Cardiac fibroblast (primary cell): ENCODE measurements around the gene AGAP4.
"Not testable (repeated sequence)": the region's sequence is repeated elsewhere in the genome, so short reads cannot be mapped to it uniquely, and the experiment has no call there.

ENCODE experiments used
- DNase-seq, 2 donors: peaks; one replicate each; pipeline versions ENCODE4 v3.0.0 to v3.0.0-alpha.2; 2010; ENCODE audit warnings: low read depth in 2 of 2
- H3K4me3 ChIP-seq, 2 donors: replicated peaks in 1 of 2; 1 replicate in 1 of 2; 2 replicates in 1 of 2; pipeline ENCODE4 v1.5.1; 2011; ENCODE audit warnings: low read depth in 2 of 2, low read length in 2 of 2, mild to moderate bottlenecking in 2 of 2, moderate library complexity in 1 of 2
- TF ChIP-seq, protein P1 (sequence below): IDR thresholded peaks from one replicate; pipeline ENCODE4 v1.5.1; 2011; ENCODE audit warnings: low read depth, mild to moderate bottlenecking, low read length, inconsistent platforms

The AGAP4 gene

DNA sequence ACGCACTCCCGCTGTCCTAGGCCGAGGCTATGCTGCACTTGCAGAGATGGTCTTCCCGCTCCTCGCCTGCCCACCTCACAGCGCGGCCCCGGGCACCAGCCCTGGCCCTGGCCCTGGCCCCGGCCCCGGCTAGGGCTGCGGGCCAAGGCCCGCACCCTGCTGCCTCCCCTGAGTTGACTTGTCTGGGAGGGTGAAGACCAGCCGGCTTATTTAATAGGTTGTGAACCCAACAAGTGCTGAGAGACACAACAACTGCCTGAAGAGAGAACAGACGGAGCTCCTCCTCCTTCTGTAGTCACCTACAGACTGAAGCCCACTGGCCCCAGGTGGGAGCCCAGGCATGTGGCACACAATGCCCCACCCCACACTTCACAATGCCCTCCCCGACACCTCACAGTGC, at the start of gene AGAP4:
Gene AGAP4, minus strand, starts transcription at position 101 of the 400 bp plus-strand sequence. CDS start 153 bp downstream, outside the sequence.
- not testable (repeated sequence) for H3K4me3 ChIP-seq, DNase-seq

DNA sequence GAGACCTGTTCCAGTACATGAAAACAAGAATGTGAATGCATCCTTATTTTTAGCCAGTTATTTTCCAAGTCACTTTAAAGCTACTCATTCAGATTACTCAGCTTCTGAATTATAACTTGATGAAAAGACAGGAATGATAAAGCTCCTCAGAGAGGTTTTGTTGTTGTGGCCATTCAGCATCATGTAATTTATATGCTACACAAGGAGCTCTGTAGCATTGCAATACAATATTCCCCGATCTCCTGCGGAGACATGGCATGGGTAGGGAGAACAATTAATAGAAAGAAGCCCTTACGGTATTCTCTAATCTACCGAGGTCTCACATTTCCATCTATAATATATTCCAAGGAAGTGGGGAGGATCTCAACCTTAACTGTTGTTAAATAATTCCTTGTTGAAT, 43.4 kb upstream of the AGAP4 start:
- not testable (repeated sequence) for DNase-seq, H3K4me3 ChIP-seq

DNA sequence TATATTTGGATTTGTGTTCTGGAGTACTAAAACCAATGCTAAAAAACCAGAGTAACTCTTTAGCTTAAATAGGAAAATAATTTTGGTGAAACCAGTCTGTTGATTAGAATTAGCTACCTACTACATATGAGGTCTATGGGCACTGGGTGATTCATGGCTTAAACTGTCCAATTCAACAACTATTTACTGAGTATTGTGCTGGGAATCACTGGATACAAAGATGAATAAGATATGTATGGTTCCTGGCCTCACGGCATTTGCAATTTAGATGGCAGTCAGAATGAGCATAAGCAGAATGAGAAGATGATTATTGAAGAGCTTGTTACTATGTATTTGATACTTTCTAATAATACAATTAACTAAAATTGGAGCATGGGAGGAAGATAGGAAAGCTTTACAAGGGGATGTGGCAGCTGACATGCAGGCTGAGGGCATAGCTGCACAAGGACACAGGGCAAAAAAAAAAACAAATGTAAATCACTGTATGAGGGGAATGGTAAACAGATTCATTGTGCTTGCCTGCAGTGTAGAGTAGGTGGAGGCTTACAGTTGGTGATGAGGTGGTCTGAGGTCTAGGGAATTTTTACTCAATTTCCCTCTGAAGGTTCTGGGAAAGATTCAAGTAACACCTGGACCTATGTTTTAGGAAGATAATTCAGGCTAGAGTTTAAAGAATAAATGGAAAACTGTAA, 42.4 kb upstream of the AGAP4 start:
- DNase-seq, H3K4me3 ChIP-seq: not testable (repeated sequence)

DNA sequence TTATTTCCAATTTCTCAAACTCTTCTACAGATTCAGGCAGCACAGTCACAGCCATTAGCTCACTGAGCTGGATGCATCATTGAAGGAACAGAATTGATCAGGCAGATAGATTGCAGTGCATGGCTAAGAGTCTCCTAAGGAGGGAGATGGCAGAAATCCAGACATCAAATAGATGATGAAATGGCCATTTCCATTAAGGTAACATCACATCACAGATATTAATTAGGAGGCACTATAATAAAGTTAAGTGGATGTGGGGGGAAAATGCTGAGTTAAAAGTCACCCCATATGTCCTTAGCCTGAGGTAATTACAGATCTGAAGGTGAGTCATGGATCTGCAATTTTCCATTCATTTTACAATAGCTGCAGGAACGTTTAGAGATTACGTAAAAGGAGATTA, 35.6 kb upstream of the AGAP4 start:
- DNase-seq: peak; percentile 0 to 11

DNA sequence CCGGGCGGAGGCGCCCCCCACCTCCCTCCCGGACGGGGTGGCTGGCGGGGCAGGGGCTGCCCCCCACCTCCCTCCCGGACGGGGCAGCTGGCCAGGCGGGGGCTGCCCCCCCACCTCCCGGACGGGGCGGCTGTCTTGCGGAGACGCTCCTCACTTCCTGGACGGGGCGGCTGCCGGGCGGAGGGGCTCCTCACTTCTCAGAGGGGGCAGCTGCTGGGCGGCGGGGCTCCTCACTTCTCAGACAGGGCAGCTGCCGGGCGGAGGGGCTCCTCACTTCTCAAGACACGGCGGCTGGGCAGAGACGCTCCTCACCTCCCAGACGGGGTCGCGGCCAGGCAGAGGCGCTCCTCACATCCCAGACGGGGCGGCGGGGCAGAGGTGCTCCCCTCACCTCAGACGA, 18.1 kb upstream of the AGAP4 start:
- DNase-seq, H3K4me3 ChIP-seq: not testable (repeated sequence)

More for the DNA sequence above, 35.6 kb upstream of the AGAP4 start:
- not testable (repeated sequence) for H3K4me3 ChIP-seq

DNA sequence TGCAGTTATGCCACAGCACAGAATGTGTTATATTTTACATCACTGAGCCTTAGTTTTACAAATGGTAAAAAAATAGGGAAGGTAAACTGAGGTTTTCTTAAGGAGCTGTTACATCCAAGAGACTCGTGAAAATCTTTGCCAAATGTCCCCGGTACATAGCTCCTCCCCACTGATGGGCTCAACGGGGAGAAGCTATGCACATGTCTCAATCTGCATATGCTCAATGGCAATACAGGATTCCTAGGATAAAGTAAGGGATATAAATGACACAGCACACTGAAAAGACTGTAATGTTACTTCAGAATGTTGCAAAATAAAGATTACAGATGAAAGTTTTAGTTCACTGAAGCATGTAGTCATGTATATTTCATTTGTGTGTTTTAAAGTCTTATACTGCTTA, 17.0 kb upstream of the AGAP4 start:
- not testable (repeated sequence) for H3K4me3 ChIP-seq

DNA sequence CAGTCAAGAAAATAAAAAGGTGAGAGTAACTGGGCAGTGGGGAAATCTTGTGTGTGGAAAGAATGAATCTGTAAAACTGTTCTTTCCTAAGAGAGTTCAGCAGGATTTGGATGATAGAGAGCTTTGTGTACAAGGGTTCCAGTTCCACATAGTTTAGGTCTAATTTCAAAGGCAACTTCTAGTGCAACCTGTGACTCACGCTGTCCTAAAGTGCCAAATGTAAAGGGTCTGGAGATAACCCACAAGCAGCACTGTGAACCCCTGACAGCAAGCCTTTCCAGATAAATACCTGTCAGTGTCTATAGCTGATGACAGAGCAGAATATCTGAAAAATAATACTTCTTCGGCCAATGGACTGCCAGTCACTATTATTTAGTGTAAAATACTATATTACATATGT, 16.3 kb upstream of the AGAP4 start:
- DNase-seq: peak in 1 of 2 donors; percentile 2
- not testable (repeated sequence) for H3K4me3 ChIP-seq

More for the DNA sequence above, 17.0 kb upstream of the AGAP4 start:
- DNase-seq: not testable (repeated sequence)

DNA sequence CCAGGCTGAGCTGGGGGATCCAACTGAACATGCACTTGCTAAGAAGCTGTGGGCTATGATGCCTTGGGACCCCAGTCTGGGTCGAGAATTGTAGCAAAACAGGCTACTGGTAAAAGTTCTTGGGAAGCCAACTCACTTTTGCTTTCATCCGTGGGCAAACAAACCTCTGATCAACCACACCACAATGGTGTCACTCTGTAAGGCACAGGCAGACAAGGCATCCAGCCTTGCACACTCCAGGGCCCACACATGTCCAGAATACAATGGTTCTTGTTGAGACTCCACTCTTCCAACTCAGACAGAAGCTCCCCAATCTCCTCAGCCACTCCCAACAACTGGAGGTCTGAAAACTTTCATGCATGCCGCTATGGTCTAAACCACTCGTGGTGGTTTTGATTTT, 10.6 kb upstream of the AGAP4 start:
- H3K4me3 ChIP-seq, DNase-seq: not testable (repeated sequence)

DNA sequence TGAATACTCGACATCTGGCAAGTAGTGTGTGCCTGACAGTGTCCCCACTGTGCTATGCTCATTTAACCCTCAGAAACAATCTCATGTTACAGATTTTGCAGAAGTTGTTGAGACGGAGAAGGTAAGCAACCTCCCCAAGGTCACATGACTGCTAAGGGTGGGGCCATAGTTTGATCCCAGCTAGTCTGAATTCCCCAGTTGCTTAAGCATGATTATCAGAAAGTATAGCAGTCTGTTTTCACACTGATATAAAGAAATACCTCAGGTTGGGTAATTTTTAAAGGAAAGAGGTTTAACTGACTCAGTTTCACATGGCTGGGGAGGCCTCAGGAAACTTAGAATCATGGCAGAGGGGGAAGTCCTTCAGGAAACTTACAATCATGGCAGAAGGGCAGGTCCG, 1.2 kb upstream of the AGAP4 start:
- not testable (repeated sequence) for H3K4me3 ChIP-seq, DNase-seq

DNA sequence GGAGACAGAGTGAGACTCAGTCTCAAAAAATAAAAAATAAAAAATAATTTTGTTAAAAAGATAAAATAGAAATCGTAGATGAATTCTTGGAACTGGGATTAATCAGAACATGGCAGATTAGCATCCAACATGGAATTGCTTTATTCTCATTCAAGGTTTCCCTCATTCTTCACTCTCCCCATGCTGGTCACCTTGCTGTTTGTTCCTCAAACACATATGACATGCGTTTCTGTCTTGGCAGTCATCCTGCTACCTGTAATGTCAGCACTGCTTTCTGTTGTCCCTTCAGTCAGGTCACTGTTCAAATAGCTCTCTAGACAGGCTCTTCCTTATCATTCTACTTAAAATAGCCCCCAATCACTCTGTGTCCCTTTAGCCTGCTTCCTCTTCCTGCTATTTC, 24.4 kb downstream of the AGAP4 start:
- not testable (repeated sequence) for H3K4me3 ChIP-seq, DNase-seq

DNA sequence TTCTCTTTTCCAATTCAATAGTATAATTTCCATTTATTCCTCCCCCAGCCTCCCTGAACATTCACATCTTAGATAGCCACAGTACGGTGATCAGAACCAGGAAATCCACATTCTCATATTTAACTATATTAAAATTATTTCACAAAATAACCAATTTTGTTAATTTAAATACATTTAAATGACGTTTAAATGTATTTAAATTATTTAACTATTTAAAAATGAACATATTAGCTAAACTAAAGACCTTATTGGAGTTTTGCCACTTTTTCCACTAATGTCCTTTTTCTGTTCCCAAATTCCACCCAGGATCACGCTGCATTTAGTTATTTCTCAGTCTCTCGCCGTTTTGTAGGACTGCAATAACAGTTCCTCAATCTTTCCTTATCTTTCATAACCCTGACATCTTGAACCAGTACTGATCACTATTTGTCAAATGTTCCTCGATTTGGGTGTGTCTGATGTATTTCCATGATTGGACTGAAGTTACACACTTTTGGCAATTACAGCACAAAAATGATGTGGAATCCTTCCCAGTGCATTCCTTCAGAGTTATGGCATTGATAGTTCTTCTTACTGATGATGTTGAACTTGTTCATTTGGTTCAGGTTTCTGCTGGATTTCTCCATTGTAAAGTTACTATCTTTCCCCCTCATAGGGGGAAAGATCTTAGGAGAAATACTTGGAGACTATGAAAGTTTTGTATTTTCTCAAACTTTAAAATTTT, 27.0 kb downstream of the AGAP4 start:
- peak in 1 of 2 donors; percentile 2 for DNase-seq
- H3K4me3 ChIP-seq: not testable (repeated sequence)

DNA sequence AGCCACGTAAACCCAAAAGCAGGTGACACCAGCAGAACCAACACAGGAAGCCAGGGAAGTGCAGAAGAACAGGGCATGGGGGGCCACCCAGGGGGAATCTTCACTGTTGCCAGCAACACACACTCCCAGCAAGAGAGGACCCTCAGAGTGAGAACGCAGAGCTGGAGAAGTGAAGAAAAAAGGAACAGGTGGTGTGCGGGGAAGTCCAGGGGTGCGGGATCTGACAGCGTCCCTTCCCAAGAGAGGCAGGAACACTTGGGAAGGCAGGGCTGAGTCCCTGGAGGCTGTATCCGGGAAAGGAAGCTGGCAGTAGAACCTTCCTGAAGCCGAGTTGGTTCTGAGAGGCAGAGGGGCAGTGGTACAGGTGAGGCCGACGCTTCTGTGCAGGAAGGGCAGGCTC, 27.7 kb downstream of the AGAP4 start:
- H3K4me3 ChIP-seq: no peak overlapping the region
- no peak for DNase-seq
- TF ChIP-seq, protein P1, sequence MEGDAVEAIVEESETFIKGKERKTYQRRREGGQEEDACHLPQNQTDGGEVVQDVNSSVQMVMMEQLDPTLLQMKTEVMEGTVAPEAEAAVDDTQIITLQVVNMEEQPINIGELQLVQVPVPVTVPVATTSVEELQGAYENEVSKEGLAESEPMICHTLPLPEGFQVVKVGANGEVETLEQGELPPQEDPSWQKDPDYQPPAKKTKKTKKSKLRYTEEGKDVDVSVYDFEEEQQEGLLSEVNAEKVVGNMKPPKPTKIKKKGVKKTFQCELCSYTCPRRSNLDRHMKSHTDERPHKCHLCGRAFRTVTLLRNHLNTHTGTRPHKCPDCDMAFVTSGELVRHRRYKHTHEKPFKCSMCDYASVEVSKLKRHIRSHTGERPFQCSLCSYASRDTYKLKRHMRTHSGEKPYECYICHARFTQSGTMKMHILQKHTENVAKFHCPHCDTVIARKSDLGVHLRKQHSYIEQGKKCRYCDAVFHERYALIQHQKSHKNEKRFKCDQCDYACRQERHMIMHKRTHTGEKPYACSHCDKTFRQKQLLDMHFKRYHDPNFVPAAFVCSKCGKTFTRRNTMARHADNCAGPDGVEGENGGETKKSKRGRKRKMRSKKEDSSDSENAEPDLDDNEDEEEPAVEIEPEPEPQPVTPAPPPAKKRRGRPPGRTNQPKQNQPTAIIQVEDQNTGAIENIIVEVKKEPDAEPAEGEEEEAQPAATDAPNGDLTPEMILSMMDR: no peak

DNA sequence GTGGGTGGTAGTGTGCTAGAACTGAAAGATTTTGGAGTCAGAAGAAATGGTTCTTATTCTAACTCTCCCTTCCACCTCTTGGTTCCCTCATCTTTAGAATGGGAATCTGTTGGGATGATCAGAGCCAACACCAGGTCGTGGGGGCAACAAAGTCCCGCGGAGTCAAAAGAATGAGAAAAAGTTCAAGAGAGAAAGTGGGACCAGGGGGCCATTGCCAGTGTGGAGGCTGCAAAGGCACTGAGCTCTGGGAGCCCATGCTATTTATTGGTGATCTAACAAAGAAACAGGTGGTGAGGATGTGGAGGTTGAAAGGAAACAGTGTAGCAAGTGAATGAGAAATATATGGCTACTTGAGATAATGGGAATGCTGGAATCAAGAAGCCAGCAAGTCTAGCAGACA, 29.4 kb downstream of the AGAP4 start:
- no peak for DNase-seq
- TF ChIP-seq, protein P1: no peak
- H3K4me3 ChIP-seq: no peak overlapping the region
